OCI-LY7 (cell line): ENCODE results near the gene NRP1. TPM values are rescaled to one million over a fixed set of nuclear protein-coding genes. Genes with fewer than 3 reads are reported as not detected.

Experiments used
- BruUV-seq: library from RNA; stranded (reverse); fragments of 400-500 nt; replicated peaks from 2 replicates; lab custom pipeline; 2021; lab: Mats Ljungman, UMichigan
- CTCF ChIA-PET: fragments of 300-600 bp; sonication (Branson Sonifier 250); formaldehyde crosslinking; loops from one replicate; lab custom pipeline; 2022; ENCODE audit warnings: antibody characterized with exemption; ENCODE audit not compliant: unreplicated experiment; lab: Charles Lee
- POLR2A ChIA-PET: fragments of 300-600 bp; sonication (Branson Sonifier 250); formaldehyde crosslinking; loops from one replicate; lab custom pipeline; 2022; ENCODE audit warnings: antibody characterized with exemption; lab: Charles Lee
- DNase-seq: peaks from one replicate; pipeline ENCODE4 v3.0.0-alpha.2; 2015; ENCODE audit warnings: low spot score
- H2AFZ ChIP-seq: fragments of 200-600 bp; sonication (generic), shearing (Covaris generic); 2 replicates; pipeline ENCODE4 v1.6.1; 2014; ENCODE audit warnings: mild to moderate bottlenecking, antibody characterized with exemption, low read length, moderate library complexity
- H3K27ac ChIP-seq: fragments of 200-600 bp; sonication (generic); 2 replicates; pipeline ENCODE4 v1.5.1; 2014; ENCODE audit warnings: mixed run types, low read depth, mild to moderate bottlenecking, moderate library complexity, low read length, inconsistent platforms; ENCODE audit not compliant: poor library complexity, severe bottlenecking
- H3K36me3 ChIP-seq: fragments of 200-600 bp; sonication (generic); 2 replicates; pipeline ENCODE4 v1.6.1; 2014; ENCODE audit warnings: mild to moderate bottlenecking, antibody characterized with exemption, low read length, moderate library complexity, mixed read lengths; ENCODE audit not compliant: insufficient read depth
- H3K4me1 ChIP-seq: fragments of 200-600 bp; sonication (generic); 2 replicates; pipeline ENCODE4 v1.5.1; 2014; ENCODE audit warnings: mild to moderate bottlenecking, low read length; ENCODE audit not compliant: insufficient read depth, poor library complexity, severe bottlenecking
- H3K4me2 ChIP-seq: fragments of 200-600 bp; sonication (generic); 2 replicates; pipeline ENCODE4 v1.6.1; 2014; ENCODE audit warnings: mild to moderate bottlenecking, low read length
- H3K4me3 ChIP-seq: fragments of 200-600 bp; sonication (generic); 2 replicates; pipeline ENCODE4 v1.5.1; 2014; ENCODE audit warnings: mild to moderate bottlenecking, low read depth, low read length; ENCODE audit not compliant: poor library complexity, severe bottlenecking
- H3K79me2 ChIP-seq: fragments of 200-600 bp; sonication (generic); 2 replicates; pipeline ENCODE4 v1.6.1; 2016; ENCODE audit warnings: low read depth, mild to moderate bottlenecking, low read length, moderate library complexity, mixed read lengths; ENCODE audit not compliant: insufficient read depth
- H3K9me2 ChIP-seq: fragments of 200-600 bp; sonication (generic); 2 replicates; pipeline ENCODE4 v1.6.1; 2016; ENCODE audit warnings: mild to moderate bottlenecking, low read length, mixed read lengths; ENCODE audit not compliant: insufficient read depth
- H3K9me3 ChIP-seq: fragments of 200-600 bp; sonication (generic); 2 replicates; pipeline ENCODE4 v1.6.1; 2014; ENCODE audit warnings: mild to moderate bottlenecking, mixed run types, low read length, mixed read lengths
- H4K20me1 ChIP-seq: fragments of 200-600 bp; sonication (generic); 2 replicates; pipeline ENCODE4 v1.6.1; 2014; ENCODE audit warnings: mild to moderate bottlenecking, antibody characterized with exemption, low read length, moderate library complexity, mixed read lengths; ENCODE audit not compliant: insufficient read depth
- EZH2phosphoT487 ChIP-seq: fragments of 200-600 bp; sonication (generic); IDR thresholded peaks from 2 replicates; pipeline ENCODE4 v1.6.1; 2018; ENCODE audit warnings: low read depth, borderline replicate concordance, mild to moderate bottlenecking, mixed run types, antibody characterized with exemption, low read length, moderate library complexity, mixed read lengths
- intact Hi-C: fragments of 100-400 bp; cut with micrococcal nuclease; formaldehyde crosslinking; loops from one replicate; pipeline ENCODE4 v1.10.0; 2022; ENCODE audit not compliant: unreplicated experiment
- small RNA-seq: library from RNA; depleted of rRNA; stranded (forward); fragments of <200 nt; gene quantifications from one replicate; pipeline ENCODE3, GENCODE V24; 2014
- total RNA-seq, 2 experiments: library from RNA; depleted of rRNA in 1 of 2; stranded (reverse); fragments of >200 nt in 1 of 2; shearing (Covaris generic) in 1 of 2; gene quantifications; 2 replicates each; pipeline ENCODE4 v1.2.3, GENCODE V29; 2014 to 2022
- TF ChIP-seq, protein P1 (sequence below): fragments of 200-600 bp; sonication (generic); conservative IDR thresholded peaks from 2 replicates; pipeline ENCODE4 v1.5.1; 2014; ENCODE audit warnings: mild to moderate bottlenecking, antibody characterized with exemption, low read length, moderate library complexity, mixed read lengths

NRP1 gene
- total RNA-seq, 2 experiments from 2014 or later: not detected

DNA sequence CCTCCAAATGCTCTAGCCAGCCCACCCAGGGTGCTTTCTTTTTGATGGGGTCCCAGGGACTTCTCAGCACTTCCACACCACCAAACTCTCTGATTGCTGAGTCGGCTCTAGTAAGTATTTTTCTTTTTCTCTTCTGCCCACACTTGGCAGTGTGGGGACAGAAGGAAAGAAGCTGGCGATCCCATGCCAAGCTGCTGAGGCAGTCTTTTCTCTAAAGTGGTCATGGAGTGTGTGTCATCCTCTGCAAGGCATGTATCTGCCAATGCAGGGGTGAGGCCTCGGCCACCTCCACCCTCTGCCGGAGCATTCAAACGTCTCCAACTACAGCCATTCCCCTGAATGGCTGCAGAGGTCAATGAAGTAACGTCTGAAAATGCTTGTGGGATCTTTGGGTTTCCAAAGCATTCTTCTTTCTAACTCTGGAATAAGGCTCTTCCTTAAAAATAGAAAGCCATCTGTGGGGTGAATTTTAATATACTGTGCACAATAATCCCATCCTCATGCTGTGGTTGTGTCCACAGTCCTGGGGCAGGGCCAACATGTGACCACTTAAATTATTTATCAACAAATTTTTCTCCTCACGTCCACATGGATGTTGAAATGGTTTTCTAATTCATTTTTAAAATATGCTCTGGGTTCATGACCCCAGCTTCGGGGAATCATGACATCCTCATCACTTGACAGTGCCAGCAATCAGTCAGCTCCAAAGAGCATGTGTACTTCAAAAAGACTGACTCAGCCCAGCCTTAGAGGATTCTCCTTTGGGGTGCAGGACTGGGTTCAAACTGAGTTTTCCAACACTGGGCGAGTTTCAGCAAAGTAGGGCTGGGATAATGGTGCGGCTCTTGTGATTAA lies 205.1 kb downstream of the NRP1 start:
- no TSS peak for BruUV-seq
- Histone ChIP-seq H3K79me2 (no peaks in the 10 kb centered on the region), H3K4me2 (no peak overlapping the region), H3K4me1 (peaks cover 30% of the 10 kb centered on the region), H3K9me3 (no peaks in the 10 kb centered on the region), H4K20me1 (no peaks in the 10 kb centered on the region), H3K9me2 (no peaks in the 10 kb centered on the region), H2AFZ (0 out of 2 replicates have a peak overlapping the region, but pooled peaks have one; percentile 4), H3K27ac (no peak overlapping the region), H3K4me3 (no peak overlapping the region), H3K36me3 (no peaks in the 10 kb centered on the region)
- intact Hi-C loops: no loop called here
- TF ChIP-seq EZH2phosphoT487: no peak
- TF ChIP-seq, protein P1, sequence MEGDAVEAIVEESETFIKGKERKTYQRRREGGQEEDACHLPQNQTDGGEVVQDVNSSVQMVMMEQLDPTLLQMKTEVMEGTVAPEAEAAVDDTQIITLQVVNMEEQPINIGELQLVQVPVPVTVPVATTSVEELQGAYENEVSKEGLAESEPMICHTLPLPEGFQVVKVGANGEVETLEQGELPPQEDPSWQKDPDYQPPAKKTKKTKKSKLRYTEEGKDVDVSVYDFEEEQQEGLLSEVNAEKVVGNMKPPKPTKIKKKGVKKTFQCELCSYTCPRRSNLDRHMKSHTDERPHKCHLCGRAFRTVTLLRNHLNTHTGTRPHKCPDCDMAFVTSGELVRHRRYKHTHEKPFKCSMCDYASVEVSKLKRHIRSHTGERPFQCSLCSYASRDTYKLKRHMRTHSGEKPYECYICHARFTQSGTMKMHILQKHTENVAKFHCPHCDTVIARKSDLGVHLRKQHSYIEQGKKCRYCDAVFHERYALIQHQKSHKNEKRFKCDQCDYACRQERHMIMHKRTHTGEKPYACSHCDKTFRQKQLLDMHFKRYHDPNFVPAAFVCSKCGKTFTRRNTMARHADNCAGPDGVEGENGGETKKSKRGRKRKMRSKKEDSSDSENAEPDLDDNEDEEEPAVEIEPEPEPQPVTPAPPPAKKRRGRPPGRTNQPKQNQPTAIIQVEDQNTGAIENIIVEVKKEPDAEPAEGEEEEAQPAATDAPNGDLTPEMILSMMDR: no peak
- CTCF ChIA-PET: no interaction called here
- DNase-seq: no peak
- POLR2A ChIA-PET: interaction anchor here (1.0 to 1.4 kb wide), 3 partner anchors 13 to 28 kb away, joined by 3 read pairs; no protein-coding TSS in a partner anchor

DNA sequence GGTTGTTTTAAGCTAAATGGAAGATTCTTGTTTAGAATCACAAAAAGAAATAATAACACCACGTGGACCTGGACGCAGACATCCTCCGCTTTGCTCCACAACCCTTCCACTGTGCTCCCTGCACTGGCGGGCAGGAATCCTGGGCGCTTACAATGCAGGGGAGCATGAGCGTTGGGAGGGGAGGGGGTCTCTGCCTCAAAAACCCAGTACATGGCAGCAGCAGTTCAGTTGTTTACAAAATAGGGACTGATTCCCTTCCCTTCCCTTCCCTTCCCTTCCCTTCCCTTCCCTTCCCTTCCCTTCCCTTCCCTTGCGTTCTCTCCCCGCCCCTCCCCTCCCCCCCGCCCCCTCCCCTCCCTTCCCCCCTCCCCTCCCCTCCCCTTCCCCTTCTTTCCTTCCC lies 206.8 kb downstream of the NRP1 start:
- H3K27ac ChIP-seq: no peak overlapping the region
- peaks cover 30% of the 10 kb centered on the region for H3K4me1 ChIP-seq
- no peaks in the 10 kb centered on the region for H3K36me3 ChIP-seq
- CTCF ChIA-PET: no interaction called here
- peak overlapping the region; percentile 53; the same call in 1 of the 2 replicates for H2AFZ ChIP-seq
- POLR2A ChIA-PET: interaction anchor here (0.6 to 2.2 kb wide), 3 partner anchors 18 to 1690 kb away, joined by 3 to 10 read pairs (median 3); no protein-coding TSS in a partner anchor
- no peaks in the 10 kb centered on the region for H3K9me2 ChIP-seq
- no peak overlapping the region for H3K4me2 ChIP-seq
- no peaks in the 10 kb centered on the region for H4K20me1 ChIP-seq
- intact Hi-C loops: no loop called here
- H3K4me3 ChIP-seq: no peak overlapping the region
- H3K79me2 ChIP-seq: no peaks in the 10 kb centered on the region
- DNase-seq: no peak
- BruUV-seq: no TSS peak
- no peaks in the 10 kb centered on the region for H3K9me3 ChIP-seq
- no peak for TF ChIP-seq EZH2phosphoT487
- TF ChIP-seq, protein P1: no peak

Small RNAs within 50 kb of the gene (small RNA-seq; reads per million reads assigned to genes)
- not detected for gene AL353600.1
- not detected for gene RN7SL398P
